ENCODE results near the gene RAP1GDS1.
"Not testable (repeated sequence)": the region's sequence is repeated elsewhere in the genome, so short reads cannot be mapped to it uniquely, and the experiment has no call there.

Gene RAP1GDS1

DNA sequence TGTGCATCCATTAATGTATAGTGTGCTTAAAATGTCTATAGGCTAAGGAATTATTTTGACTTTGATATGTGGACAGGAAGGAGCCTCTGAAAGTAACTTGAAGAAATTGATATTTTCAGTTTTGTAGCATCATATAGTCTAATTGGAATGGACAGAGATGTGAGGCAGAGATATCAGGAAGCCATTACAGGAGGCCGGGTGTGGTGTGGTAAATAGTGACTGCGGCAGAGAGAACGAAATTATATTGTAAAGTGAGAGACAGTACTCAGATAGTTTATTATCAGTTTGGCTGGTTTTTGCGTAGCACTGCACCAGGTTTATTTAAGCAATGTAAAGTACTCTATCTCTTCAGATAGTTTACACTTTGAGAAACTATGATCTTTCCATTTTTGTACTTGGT lies 98.5 kb downstream of the RAP1GDS1 start:
- no peak for DNase-seq

DNA sequence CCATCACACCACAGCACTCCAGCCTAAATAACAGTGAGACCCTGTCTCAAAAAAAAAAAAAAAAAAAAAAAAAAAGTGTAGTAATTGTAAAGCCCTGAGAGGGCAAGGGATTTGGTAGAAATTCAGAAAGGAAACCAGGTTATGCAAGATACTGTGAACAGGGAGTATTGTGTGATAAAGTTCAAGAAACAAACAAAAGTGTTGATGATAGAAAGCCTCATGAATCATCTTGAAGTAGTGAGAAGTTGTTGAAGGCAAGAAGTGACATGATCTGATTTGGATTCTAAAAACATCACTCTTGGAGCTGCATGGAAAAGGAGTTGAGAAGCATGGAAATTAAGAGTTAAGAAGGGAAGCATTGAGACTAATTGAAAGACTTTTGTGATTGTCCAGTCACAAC lies 102.2 kb downstream of the RAP1GDS1 start:
- no peak for DNase-seq

DNA sequence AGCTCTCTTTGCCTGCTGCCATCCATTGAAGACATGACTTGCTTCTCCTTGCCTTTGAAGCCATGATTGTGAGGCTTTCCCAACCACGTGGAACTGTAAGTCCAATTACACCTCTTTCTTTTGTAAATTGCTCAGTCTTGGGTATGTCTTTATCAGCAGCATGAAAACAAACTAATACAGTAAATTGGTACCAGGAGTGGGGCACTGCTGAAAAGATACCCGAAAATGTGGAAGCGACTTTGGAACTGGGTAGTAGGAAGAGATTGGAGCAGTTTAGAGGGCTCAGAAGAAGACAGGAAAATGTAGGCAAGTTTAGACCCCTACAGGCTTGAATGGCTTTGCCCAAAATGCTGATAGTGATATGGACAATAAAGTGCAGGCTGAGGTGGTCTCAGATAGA lies 105.1 kb downstream of the RAP1GDS1 start:
- not testable (repeated sequence) for DNase-seq

DNA sequence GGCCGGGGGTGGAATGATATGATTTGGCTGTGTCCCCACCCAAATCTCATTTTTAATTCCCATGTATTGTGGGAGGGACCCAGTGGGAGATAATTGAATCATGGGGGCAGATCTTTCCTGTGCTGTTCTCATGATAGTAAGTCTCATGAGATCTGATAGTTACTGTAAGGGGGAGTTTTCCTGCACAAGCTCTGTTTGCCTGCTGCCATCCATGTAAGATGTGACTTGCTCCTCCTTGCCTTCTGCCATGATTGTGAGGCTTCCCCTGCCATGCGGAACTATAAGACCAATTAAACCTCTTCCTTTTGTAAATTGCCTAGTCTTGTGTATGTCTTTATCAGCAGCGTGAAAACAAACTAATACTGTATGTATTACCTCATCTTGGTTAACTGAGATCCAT lies 106.8 kb downstream of the RAP1GDS1 start:
- DNase-seq, result not testable (repeated sequence)

DNA sequence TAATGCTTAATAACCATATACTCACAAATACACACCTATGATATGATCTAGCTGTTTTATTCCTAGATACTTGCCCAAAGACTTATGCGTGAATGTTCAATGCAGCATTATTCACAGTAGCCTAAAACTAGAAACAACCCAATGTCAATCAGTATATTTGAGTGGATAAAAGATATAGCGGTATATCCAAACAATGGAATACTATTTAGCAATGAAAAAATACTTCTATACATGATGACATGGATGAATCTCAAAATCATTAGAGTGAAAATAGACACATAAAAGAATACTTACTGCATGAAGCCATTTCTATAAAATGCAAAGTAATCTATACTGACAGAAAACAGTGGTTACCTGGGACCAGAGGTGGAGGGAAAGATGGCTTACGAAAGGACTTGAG lies 108.1 kb downstream of the RAP1GDS1 start:
- no peak for DNase-seq

DNA sequence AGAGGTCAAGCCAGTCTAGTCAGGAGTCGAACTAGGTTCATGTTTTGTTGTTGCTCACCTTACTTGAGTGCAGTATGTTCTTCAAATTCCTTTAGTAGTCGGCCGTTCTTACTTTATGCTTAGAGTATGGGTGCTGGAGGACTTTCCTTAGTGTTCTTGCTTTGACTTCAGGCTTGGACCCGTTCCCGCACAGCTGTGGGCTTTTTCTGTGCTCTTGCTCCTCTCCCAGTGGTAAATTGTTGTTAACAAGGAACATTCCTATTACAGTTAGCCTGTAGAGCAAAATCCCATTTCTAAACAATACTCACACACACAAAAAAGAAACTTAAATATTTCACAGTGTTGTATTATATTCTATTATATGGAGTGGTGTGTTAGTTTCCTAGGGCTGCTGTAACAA lies 113.5 kb downstream of the RAP1GDS1 start:
- DNase-seq, result no peak

DNA sequence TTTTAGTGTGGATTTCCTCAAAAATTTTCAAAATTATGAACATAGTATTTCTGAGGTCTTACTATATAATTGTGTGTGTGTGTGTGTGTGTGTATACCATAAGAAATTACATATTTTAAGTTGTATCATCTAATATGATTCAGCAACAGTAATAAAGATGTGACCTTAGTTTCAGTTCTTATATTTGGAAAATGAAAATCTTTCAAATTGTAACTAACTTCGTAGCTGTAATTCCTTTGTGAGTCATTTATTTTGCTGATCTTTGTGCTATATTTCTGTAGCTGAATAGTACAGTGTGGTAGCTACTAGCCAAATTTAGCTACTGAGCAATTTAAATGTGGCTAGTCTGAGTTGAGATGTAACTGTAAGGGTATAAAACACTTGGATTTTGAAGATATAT lies 116.4 kb downstream of the RAP1GDS1 start:
- no peak for DNase-seq

DNA sequence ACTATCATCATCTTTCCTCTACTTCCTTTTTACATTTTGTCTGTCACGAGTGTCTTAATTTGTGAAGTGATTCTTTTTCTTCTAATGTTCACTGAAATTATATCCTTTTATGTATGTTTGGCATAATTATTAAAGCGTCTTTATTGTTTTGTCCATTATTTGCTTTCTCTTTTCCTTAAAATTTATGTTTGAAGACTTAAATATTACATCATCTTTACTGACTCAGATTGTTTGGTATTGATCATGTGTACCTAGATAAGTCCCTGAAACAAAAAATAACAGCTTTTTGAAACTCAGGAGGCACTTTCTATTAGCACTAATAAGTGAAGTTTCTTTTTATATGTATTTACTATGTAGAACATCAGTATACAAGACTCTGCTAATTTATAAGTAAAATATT lies 120.1 kb downstream of the RAP1GDS1 start:
- no peak for DNase-seq

DNA sequence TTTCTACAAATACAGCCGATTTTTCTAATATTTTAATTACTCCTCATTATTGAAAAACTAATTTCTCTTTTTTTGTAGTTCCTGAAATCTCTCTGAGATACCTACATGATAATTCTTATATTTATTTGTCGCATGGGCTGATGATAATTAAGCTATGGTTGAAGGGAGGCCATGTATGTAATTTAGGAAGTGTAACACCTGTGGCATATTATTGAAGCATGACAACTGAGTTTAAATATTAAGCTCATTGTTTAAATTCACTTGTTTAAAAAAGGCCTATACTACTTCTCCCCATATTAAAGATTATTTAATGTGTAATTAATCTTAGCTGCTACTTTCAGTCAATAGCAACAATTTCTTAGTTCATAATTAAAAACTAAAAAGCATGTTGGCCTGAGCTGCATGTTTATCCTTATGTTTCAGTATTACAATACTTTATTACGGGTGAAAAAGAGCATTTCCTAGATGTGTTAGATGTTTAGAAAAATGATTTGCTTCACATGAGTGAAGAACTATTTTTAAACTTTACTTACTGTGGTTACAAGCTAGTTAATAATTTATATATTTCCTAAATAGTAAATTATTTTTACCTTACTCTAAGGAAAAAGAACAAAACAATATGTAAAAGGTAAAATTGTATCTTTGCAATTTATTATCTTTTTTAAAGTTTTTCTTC lies 122.4 kb downstream of the RAP1GDS1 start:
- DNase-seq, result no peak

DNA sequence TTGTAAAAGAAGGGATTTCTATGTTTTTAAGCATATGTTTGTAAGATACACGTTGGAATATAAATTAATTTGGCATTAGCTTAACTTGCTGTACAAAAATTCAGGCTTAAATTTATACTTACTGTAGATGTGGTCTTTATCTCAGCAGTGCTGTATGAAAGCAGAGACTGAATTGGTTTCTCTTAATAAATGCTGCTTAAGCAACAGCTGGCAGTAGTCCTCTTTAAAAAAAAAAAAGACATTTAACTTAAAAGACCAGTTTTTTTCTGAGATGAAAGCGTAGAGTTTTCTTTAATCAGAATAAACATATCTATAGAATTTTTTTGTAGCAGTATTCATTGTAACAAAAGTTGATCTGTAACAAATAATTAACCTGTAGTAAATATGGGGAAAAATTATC lies 124.6 kb downstream of the RAP1GDS1 start:
- DNase-seq, result no peak

DNA sequence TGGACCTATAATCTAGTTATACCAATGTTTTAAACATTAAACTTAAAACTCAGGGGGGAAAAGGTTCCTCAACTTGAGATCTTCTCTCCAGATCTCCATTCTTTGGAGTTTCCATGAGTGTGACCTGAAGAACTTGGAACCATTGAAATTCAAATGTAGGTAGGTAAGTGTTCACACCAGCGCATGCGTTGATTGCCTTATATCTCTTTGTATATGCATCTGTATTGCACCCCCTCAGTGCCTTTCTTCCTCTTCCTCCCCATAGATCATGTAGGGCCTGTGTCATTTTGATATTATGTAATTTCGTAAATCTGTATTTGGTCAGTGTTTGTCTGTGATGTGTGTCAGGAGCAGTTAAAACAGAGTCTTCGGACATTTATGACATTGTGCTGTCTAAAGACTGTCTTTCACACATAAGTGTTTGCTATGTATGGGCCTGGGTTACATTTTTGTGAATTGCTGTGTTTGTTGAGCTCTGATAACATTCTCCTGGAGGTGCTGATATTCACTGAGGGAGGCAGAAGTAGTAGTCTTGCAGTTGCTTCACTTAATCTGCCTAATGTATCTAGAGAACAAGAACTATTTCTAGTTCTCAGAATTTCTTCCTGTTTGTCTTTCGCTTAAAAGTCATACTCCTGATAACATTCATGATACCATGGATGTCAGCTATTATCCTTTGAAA lies 126.3 kb downstream of the RAP1GDS1 start:
- DNase-seq, result no peak

DNA sequence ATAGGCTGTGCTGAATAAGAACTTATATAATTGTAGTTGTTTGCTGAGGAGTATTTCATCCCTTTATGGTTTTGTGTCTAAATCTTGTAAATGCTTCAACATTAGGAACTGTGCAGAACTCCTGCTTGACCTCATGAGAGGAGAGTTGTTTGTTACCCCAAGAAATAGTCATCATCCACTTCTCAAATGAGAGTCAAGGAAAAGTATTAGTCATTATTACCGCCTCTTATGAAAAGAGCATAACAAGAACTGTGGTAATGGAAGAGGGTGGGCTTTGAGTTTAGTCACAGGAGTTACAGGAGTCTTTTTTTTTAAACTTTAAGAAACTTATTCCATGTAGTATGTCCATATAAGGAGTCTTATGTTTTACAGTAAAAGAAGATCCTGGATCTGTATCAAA lies 132.9 kb downstream of the RAP1GDS1 start:
- no peak for DNase-seq

DNA sequence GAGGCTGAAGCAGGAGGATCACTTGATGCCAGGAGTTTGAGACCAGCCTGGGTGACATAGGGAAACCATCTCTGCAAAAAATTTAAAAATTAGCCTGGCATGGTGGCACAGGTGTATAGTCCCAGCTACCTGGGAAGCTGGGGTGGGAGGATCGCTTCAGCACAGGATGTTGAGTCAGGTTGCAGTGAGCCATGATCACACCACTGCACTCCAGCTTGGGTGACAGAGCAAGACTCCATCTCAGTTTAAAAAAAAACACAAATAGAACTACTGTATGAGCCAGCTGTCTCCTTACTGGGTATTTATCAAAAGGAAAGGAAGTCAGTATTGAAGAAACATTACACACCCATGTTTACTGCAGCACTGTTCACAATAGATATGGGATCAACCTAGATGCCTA lies 138.7 kb downstream of the RAP1GDS1 start:
- no peak for DNase-seq

DNA sequence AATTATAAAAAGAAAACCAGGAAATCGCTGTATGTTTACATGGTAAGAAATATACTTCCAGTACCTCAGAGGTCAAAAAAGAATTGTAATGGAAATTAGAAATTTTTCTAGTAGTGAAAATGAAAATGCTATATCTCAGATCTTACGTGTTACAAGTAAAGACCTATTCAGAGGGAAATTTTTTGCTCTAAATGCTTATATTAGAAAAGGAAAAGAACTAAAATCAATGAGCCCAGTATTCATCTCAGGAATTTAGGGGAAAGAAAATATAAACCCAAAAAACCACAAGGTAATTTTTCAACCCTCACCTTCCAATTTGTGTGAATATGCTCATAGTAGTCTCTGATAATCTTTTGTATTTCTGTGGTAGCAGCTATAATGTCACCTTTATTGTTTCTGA lies 145.6 kb downstream of the RAP1GDS1 start:
- DNase-seq, result no peak

DNA sequence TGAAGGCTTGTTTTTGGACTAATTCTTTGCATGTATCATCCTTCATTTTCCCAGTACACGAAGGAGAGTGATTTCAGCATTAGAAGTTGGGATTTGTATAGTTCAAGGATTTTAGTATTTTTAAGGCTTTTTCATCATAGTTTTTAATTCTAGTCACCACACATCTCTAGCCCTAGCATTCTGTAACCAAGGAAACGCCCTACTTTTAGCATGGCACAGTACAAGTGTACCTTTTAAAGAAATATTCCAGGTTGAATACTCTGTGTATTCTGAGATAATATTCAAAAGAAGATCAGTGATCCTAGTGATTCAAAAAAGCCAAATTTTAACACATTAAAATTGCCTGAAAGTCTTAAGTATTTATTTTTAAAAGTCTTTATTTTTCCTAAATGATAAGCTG lies 150.5 kb downstream of the RAP1GDS1 start:
- DNase-seq, result no peak

DNA sequence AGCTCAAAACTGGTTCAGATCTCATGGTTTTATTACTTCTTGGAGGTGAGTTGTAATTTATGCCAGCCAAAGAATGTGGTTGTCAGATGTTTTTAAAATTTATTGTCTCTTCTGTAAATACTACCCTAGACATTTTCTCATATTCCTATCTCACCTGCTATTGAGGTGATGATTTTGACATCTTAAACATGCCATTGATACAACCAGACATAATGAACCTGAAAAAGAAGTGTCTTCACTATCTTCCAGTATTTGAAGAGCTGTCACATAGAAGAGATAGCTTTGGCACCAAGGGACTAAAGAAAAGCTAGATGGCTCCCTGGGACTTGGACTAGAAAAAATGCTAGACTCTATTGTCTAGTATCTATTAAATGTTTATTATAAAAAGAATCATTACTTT lies 155.7 kb downstream of the RAP1GDS1 start:
- no peak for DNase-seq

DNA sequence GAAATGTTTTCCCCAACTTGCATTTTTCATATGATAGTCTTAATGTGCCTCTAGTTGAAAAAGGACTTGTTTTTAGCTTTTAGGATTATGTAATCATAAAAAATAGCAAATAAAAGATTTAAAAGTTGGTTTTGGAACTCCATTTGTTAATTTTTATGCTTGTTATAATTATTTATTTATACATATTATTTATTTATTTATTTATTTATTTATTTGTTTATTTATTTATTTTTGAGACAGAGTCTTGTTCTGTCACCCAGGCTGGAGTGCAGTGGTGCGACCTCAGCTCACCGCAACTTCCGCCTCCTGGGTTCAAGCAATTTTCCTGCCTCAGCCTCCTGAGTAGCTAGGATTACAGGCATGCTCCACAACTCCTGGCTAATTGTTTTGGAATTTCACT lies 159.0 kb downstream of the RAP1GDS1 start:
- DNase-seq, result not testable (repeated sequence)

DNA sequence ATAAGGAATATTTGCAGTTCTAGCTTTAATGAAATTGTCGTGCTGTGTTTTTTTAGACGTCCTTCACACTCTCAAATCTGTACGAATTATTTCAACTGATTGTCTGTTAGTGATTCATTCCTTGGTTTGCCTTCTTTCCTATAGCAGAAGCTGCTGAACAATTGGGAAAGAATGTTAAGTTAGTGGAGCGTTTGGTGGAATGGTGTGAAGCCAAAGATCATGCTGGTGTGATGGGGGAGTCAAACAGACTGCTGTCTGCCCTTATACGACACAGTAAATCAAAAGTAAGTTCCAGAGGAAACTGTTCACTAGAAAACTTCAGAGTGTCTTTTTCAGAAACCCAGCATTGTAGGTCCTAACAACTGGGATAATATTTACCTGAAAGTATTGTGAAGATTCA lies 159.9 kb downstream of the RAP1GDS1 start:
- DNase-seq, result no peak

DNA sequence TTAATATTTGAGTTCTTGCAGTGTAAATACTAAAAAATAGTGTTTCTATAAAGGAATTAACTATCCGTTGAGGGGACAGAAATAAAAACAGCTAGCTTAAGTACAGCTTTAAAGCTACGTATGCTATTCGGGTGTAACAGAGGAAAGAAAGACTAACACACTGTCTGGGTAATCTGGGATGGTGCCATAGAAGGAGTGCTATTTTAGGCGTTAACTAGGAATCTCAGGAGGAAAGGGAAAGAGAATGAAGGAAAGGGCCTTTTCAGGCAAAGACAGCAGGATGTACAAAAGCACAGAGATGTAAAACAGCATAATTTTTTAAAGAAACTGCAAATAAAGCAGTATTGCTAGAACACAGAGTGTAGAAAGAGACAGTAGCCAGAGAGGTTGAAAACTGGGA lies 161.8 kb downstream of the RAP1GDS1 start:
- no peak for DNase-seq

DNA sequence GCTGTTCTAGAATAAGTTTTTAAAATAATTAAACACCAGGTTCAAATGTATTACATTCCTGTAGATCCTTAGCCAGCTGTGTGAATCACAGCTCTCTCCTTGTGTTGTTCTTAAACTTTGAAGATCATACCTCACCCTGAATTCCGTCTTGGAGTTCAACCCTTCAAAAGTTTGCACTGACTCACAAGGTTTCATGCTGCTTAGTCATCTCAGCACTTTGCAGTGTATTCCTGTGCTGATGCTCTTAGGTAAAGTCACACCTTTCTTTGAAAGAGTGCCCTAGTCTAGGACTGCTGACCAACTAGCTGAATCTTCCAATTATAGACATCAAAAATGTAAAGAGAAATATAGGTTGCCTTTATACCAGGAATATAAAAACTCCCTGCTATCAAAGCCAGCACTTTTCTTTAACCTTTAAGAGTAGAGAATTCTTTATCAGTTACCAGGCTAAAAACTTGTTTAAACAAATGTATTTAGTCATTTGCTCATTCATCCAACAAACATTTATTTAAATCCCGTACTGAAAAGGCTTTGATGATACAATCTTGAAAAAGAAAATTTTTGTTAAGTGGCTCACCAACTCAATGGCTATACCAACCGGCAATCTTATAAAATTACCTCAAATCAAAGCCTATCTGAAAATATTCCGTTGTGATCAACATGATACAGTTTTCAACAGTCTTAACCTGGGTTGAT lies 169.7 kb downstream of the RAP1GDS1 start:
- no peak for DNase-seq

DNA sequence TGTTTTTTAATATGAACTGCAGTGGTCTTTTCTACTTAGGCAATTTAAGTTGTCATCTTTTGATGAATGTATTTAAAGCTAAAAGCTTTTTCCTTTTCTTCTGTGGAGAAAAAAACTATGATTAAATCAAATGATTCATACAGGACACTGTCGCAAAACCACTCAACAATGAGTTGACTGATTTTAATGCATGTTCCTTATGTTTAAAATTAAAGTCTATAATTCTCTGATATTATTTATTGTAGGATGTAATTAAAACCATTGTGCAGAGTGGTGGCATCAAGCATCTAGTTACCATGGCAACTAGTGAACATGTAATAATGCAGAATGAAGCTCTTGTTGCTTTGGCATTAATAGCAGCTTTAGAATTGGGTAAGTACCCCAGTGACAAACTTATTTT lies 172.5 kb downstream of the RAP1GDS1 start:
- no peak for DNase-seq

DNA sequence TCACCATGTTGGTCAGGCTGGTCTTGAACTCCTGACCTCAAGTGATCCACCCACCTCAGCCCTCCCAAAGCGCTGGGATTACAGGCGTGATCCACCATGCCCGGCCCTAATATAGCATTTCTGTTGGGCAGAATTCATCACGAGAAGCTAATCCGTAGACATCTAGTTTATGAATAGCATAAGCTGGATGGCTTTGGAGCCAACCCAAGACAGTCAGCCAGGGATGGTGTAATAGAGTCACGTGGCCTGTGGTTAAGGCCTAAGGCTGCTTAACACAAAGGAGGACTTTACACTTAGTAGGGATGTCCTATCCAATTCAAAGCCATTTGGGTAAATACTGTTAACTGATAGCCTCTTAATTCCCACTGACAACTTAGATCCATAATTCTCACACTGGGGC lies 173.6 kb downstream of the RAP1GDS1 start:
- no peak for DNase-seq

DNA sequence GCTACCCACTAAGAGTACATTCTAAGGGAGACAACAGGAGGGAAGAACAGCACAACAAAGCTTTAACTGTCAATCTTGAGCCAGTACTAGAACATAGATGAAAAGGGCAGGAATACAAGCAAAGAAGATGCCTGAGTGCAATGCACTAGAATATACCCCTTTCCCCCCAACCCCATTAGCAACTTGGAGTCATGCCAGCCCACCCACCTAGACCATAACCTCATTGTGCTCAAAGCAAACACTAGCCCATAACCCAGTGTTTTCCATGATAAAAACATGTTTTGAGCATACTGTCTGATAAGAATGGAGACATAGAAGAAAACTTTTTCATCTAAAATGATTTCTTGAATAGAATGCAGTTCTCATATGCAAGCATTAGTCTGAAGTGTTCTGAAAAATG lies 183.2 kb downstream of the RAP1GDS1 start:
- no peak for DNase-seq
